H1 (cell line): ENCODE measurements around the gene FCRL2. TPM values are rescaled to one million over a fixed set of nuclear protein-coding genes. Genes with fewer than 3 reads are reported as not detected.

Source experiments
- MAX ChIP-seq: IDR thresholded peaks from 2 replicates; pipeline ENCODE4 v1.6.1; 2012; ENCODE audit warnings: inconsistent platforms
- PHF8 ChIP-seq: fragments of 200-600 bp; sonication (generic); conservative IDR thresholded peaks from 2 replicates; pipeline ENCODE4 v1.7.1; 2012; ENCODE audit warnings: low read depth, mild to moderate bottlenecking, inconsistent platforms, low read length, moderate library complexity
- polyA plus RNA-seq, 7 experiments: library from polyadenylated mRNA; depleted of rRNA in 3 of 7; stranded (reverse) in 5 of 7; unstranded in 2 of 7; fragments of >200 nt in 5 of 7; fragments of 200-250 nt in 2 of 7; gene quantifications; 1 replicate in 5 of 7; 2 replicates in 1 of 7; 4 replicates in 1 of 7; pipeline versions ENCODE4 v1.2.1 to v1.2.3, GENCODE V29; 2011 to 2013; ENCODE audit warnings: missing spikeins in 2 of 7, mixed read lengths in 2 of 7
- total RNA-seq: library from RNA; stranded (reverse); fragmentation: NEBNext Ultra II Directional; extraction: Animal tissue kit (Norgen Biotek cat#: 25700); gene quantifications from 2 replicates; pipeline ENCODE4 v1.2.1, GENCODE V29; 2021
- TF ChIP-seq, protein P1 (sequence below): IDR thresholded peaks from 2 replicates; pipeline ENCODE4 v1.6.1; 2012; ENCODE audit warnings: low read length, inconsistent platforms
- TF ChIP-seq, protein P2 (sequence below): IDR thresholded peaks from 2 replicates; pipeline ENCODE4 v1.6.1; 2012; ENCODE audit warnings: inconsistent platforms

FCRL2 gene
- total and polyA plus RNA-seq, 2 of the 8 experiments (the other 6 are each of a cell fraction or from before 2014, with no cell fraction given), result not detected

DNA sequence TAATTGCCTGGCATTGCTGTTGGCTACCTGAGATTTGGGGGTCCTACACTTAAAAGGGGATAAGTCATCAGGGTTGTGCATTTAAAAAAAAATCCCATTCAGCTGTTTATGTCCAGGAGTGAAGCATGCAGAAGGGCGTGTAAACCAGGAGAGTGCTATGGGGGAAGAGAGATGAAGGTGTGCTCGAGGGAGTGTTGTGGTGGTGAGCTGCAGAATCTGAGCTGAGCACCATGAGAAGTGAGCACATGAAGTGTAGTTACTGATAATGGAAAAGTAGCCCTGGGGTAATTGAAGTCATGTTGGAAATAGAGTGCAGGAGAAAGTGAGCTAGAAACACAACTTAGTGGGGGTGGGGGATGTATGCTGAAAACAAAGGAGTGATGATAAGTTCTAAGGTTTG, 42.3 kb upstream of the FCRL2 start (continued):
- TF ChIP-seq, protein P1, sequence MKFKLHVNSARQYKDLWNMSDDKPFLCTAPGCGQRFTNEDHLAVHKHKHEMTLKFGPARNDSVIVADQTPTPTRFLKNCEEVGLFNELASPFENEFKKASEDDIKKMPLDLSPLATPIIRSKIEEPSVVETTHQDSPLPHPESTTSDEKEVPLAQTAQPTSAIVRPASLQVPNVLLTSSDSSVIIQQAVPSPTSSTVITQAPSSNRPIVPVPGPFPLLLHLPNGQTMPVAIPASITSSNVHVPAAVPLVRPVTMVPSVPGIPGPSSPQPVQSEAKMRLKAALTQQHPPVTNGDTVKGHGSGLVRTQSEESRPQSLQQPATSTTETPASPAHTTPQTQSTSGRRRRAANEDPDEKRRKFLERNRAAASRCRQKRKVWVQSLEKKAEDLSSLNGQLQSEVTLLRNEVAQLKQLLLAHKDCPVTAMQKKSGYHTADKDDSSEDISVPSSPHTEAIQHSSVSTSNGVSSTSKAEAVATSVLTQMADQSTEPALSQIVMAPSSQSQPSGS, result no peak
- TF ChIP-seq MAX (no peak), PHF8 (no peak)
- TF ChIP-seq, protein P2, sequence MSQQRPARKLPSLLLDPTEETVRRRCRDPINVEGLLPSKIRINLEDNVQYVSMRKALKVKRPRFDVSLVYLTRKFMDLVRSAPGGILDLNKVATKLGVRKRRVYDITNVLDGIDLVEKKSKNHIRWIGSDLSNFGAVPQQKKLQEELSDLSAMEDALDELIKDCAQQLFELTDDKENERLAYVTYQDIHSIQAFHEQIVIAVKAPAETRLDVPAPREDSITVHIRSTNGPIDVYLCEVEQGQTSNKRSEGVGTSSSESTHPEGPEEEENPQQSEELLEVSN, result no peak
- TF ChIP-seq, all 59 proteins: peak for 0
